HCT116 (cell line): ENCODE data around the gene RTN4RL2. TPM values are rescaled to one million over a fixed set of nuclear protein-coding genes. Genes with fewer than 3 reads are reported as not detected.

Experiments
- ATAC-seq: fragments of 200-7000 bp; cut with Tn5 transposase; 2 replicates; pipeline ENCODE4 v1.9.1; 2020; ENCODE audit warnings: mild to moderate bottlenecking, moderate library complexity
- BruUV-seq: library from RNA; stranded (reverse); fragments of 400-500 nt; replicated peaks from 2 replicates; lab custom pipeline; 2021; lab: Mats Ljungman, UMichigan
- CTCF ChIA-PET: fragments of 300-600 bp; sonication (Branson Sonifier 250); formaldehyde crosslinking; loops from one replicate; lab custom pipeline; 2021; ENCODE audit warnings: antibody characterized with exemption; lab: Charles Lee
- POLR2A ChIA-PET: fragments of 300-600, 350-600 bp; sonication (Branson Sonifier 250); formaldehyde crosslinking; loops from one replicate; lab custom pipeline; 2021; ENCODE audit warnings: antibody characterized with exemption; lab: Charles Lee
- RAD21 ChIA-PET, 2 experiments: fragments of 300-600 bp; sonication (Branson Sonifier 250); formaldehyde crosslinking; loops; one replicate each; lab custom pipeline; 2023; ENCODE audit warnings: low total read pairs in 2 of 2; ENCODE audit not compliant: uncharacterized antibody in 2 of 2, unreplicated experiment in 2 of 2, low non-redundant PET in 1 of 2; lab: Charles Lee
- DNase-seq: peaks from one replicate; pipeline ENCODE4 v3.0.0-alpha.2; 2010; ENCODE audit warnings: low read depth, low spot score
- H2AFZ ChIP-seq: fragments of 200-600 bp; shearing (Covaris generic), sonication (generic); 2 replicates; pipeline ENCODE4 v1.6.1; 2017; ENCODE audit warnings: low read depth, mixed run types, mixed read lengths, antibody characterized with exemption, low read length; ENCODE audit not compliant: poor library complexity, severe bottlenecking
- H3K27ac ChIP-seq: 2 replicates; pipeline ENCODE4 v1.5.1; 2012; ENCODE audit warnings: low read depth, low read length
- H3K27me3 ChIP-seq: fragments of 200-600 bp; sonication (generic); 2 replicates; pipeline ENCODE4 v1.6.1; 2016; ENCODE audit warnings: mixed run types, low read length, mixed read lengths; ENCODE audit not compliant: insufficient read depth
- H3K36me3 ChIP-seq, 2 experiments: fragments of 200-500 bp in 1 of 2; fragments of 200-600 bp in 1 of 2; sonication (Bioruptor generic) in 1 of 2; sonication (generic) in 1 of 2; 2 replicates each; pipeline versions ENCODE4 v1.5.1 to v1.6.1; 2014 to 2016; ENCODE audit warnings: low read length in 2 of 2, inconsistent platforms in 1 of 2, mixed read lengths in 1 of 2, mixed run types in 1 of 2; ENCODE audit not compliant: insufficient read depth in 2 of 2, control insufficient read depth in 1 of 2
- H3K4me1 ChIP-seq, 2 experiments: fragments of 200-600 bp in 1 of 2; sonication (generic) in 1 of 2; 2 replicates each; pipeline versions ENCODE4 v1.5.1 to v1.6.1; 2012 to 2017; ENCODE audit warnings: low read length in 2 of 2, inconsistent platforms in 1 of 2, mild to moderate bottlenecking in 1 of 2, mixed read lengths in 1 of 2, mixed run types in 1 of 2, moderate library complexity in 1 of 2; ENCODE audit not compliant: insufficient read depth in 2 of 2, control insufficient read depth in 1 of 2
- H3K4me2 ChIP-seq: fragments of 200-600 bp; sonication (generic); 2 replicates; pipeline ENCODE4 v1.6.1; 2017; ENCODE audit warnings: mixed run types, low read length, mixed read lengths
- H3K4me3 ChIP-seq, 2 experiments: fragments of 200-600 bp in 1 of 2; sonication (generic) in 1 of 2; replicated peaks in 1 of 2; 2 replicates each; pipeline ENCODE4 v1.5.1; 2011 to 2016; ENCODE audit warnings: low read length in 2 of 2, control low read depth in 1 of 2, low read depth in 1 of 2, mild to moderate bottlenecking in 1 of 2, mixed read lengths in 1 of 2, mixed run types in 1 of 2
- H3K79me2 ChIP-seq: fragments of 200-600 bp; sonication (generic); 2 replicates; pipeline ENCODE4 v1.6.1; 2017; ENCODE audit warnings: mild to moderate bottlenecking, mixed run types, low read length, moderate library complexity, mixed read lengths; ENCODE audit not compliant: insufficient read depth
- H3K9ac ChIP-seq: fragments of 200-600 bp; sonication (generic); 2 replicates; pipeline ENCODE4 v1.6.1; 2016; ENCODE audit warnings: low read length, mixed read lengths
- H3K9me2 ChIP-seq: fragments of 200-600 bp; sonication (generic), shearing (Covaris generic); 2 replicates; pipeline ENCODE4 v1.6.1; 2017; ENCODE audit warnings: mixed run types, mild to moderate bottlenecking, moderate library complexity; ENCODE audit not compliant: insufficient read depth
- H3K9me3 ChIP-seq, 2 experiments: fragments of 200-500 bp in 1 of 2; fragments of 200-600 bp in 1 of 2; sonication (Bioruptor generic) in 1 of 2; sonication (generic) in 1 of 2; 2 replicates each; pipeline ENCODE4 v1.6.1; 2014 to 2017; ENCODE audit warnings: low read length in 2 of 2, mixed read lengths in 2 of 2, inconsistent platforms in 1 of 2, low read depth in 1 of 2, mild to moderate bottlenecking in 1 of 2, mixed run types in 1 of 2, moderate library complexity in 1 of 2; ENCODE audit not compliant: control insufficient read depth in 1 of 2, insufficient read depth in 1 of 2
- H4K20me1 ChIP-seq: fragments of 200-600 bp; sonication (generic), shearing (Covaris generic); 2 replicates; pipeline ENCODE4 v1.6.1; 2017; ENCODE audit warnings: mixed run types, mild to moderate bottlenecking, moderate library complexity; ENCODE audit not compliant: insufficient read depth
- CBX3 ChIP-seq: IDR thresholded peaks from 2 replicates; pipeline ENCODE4 v1.6.1; 2012; ENCODE audit warnings: low read depth
- CEBPB ChIP-seq: IDR thresholded peaks from 2 replicates; pipeline ENCODE4 v1.6.1; 2012; ENCODE audit warnings: low read depth
- EGR1 ChIP-seq: IDR thresholded peaks from 2 replicates; pipeline ENCODE4 v1.6.1; 2012; ENCODE audit warnings: low read depth
- EZH2 ChIP-seq: fragments of 200-600 bp; sonication (generic); IDR thresholded peaks from 2 replicates; pipeline ENCODE4 v1.6.1; 2017; ENCODE audit warnings: antibody characterized with exemption, mixed run types
- FOSL1 ChIP-seq: IDR thresholded peaks from 2 replicates; pipeline ENCODE4 v1.6.1; 2012; ENCODE audit warnings: low read depth
- POLR2A ChIP-seq: IDR thresholded peaks from 2 replicates; pipeline ENCODE4 v1.7.0; 2011; ENCODE audit warnings: borderline replicate concordance; ENCODE audit not compliant: insufficient read depth, insufficient read length; ENCODE audit errors: extremely low read depth
- POLR2AphosphoS5 ChIP-seq: IDR thresholded peaks from 2 replicates; pipeline ENCODE4 v1.6.1; 2011; ENCODE audit warnings: mild to moderate bottlenecking, low read depth, low read length, moderate library complexity
- RAD21 ChIP-seq: IDR thresholded peaks from 2 replicates; pipeline ENCODE4 v1.6.1; 2012; ENCODE audit warnings: low read depth, mild to moderate bottlenecking
- SP1 ChIP-seq: IDR thresholded peaks from 2 replicates; pipeline ENCODE4 v1.6.1; 2012; ENCODE audit warnings: low read depth
- YY1 ChIP-seq: IDR thresholded peaks from 2 replicates; pipeline ENCODE4 v1.6.1; 2011; ENCODE audit warnings: low read length, low read depth, moderate library complexity, mild to moderate bottlenecking; ENCODE audit not compliant: insufficient replicate concordance; ENCODE audit errors: extremely low read depth
- ZFX ChIP-seq: fragments of 450-650 bp; IDR thresholded peaks from 2 replicates; pipeline ENCODE4 v1.6.1; 2017
- ZNF274 ChIP-seq: fragments of 200-500 bp; sonication (Bioruptor generic); IDR thresholded peaks from 2 replicates; pipeline ENCODE4 v1.6.1; 2014; ENCODE audit warnings: mild to moderate bottlenecking, low read depth, low read length, inconsistent platforms
- intact Hi-C: fragments of 100-400 bp; cut with micrococcal nuclease; formaldehyde crosslinking; loops from 2 replicates; pipeline ENCODE4 v1.10.0; 2022
- total RNA-seq: library from RNA; stranded (reverse); gene quantifications from one replicate; pipeline ENCODE4 v1.2.1, GENCODE V29; 2021; ENCODE audit not compliant: unreplicated experiment
- TF ChIP-seq, protein P1 (sequence below): IDR thresholded peaks from 2 replicates; pipeline ENCODE4 v1.6.1; 2011; ENCODE audit warnings: mild to moderate bottlenecking, low read length, moderate library complexity; ENCODE audit not compliant: insufficient replicate concordance; ENCODE audit errors: extremely low read depth
- TF ChIP-seq, protein P2 (sequence below): IDR thresholded peaks from 2 replicates; pipeline ENCODE4 v1.6.1; 2012; ENCODE audit warnings: low read depth
- TF ChIP-seq, protein P3 (sequence below): IDR thresholded peaks from 2 replicates; pipeline ENCODE4 v1.6.1; 2012
- TF ChIP-seq, protein P4 (sequence below): IDR thresholded peaks from 2 replicates; pipeline ENCODE4 v1.6.1; 2012

The RTN4RL2 gene
- total RNA-seq, 1 experiment from 2014 or later, result 24.0 TPM

- ChIA-PET RAD21 (no interaction called here), CTCF (interaction anchor here (4.7 kb wide), 1 partner anchor 16 kb away, joined by 25 read pairs; no protein-coding TSS in a partner anchor), POLR2A (no interaction called here)
- DNase-seq (no peak), ATAC-seq (no peak)
- no peaks in the 10 kb centered on the region for H3K27me3 ChIP-seq
- no peaks in the 10 kb centered on the region for H3K79me2 ChIP-seq
- TF ChIP-seq CBX3, result no peak
- TF ChIP-seq, protein P1, sequence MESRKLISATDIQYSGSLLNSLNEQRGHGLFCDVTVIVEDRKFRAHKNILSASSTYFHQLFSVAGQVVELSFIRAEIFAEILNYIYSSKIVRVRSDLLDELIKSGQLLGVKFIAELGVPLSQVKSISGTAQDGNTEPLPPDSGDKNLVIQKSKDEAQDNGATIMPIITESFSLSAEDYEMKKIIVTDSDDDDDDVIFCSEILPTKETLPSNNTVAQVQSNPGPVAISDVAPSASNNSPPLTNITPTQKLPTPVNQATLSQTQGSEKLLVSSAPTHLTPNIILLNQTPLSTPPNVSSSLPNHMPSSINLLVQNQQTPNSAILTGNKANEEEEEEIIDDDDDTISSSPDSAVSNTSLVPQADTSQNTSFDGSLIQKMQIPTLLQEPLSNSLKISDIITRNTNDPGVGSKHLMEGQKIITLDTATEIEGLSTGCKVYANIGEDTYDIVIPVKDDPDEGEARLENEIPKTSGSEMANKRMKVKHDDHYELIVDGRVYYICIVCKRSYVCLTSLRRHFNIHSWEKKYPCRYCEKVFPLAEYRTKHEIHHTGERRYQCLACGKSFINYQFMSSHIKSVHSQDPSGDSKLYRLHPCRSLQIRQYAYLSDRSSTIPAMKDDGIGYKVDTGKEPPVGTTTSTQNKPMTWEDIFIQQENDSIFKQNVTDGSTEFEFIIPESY, result no peak
- TF ChIP-seq, protein P2, sequence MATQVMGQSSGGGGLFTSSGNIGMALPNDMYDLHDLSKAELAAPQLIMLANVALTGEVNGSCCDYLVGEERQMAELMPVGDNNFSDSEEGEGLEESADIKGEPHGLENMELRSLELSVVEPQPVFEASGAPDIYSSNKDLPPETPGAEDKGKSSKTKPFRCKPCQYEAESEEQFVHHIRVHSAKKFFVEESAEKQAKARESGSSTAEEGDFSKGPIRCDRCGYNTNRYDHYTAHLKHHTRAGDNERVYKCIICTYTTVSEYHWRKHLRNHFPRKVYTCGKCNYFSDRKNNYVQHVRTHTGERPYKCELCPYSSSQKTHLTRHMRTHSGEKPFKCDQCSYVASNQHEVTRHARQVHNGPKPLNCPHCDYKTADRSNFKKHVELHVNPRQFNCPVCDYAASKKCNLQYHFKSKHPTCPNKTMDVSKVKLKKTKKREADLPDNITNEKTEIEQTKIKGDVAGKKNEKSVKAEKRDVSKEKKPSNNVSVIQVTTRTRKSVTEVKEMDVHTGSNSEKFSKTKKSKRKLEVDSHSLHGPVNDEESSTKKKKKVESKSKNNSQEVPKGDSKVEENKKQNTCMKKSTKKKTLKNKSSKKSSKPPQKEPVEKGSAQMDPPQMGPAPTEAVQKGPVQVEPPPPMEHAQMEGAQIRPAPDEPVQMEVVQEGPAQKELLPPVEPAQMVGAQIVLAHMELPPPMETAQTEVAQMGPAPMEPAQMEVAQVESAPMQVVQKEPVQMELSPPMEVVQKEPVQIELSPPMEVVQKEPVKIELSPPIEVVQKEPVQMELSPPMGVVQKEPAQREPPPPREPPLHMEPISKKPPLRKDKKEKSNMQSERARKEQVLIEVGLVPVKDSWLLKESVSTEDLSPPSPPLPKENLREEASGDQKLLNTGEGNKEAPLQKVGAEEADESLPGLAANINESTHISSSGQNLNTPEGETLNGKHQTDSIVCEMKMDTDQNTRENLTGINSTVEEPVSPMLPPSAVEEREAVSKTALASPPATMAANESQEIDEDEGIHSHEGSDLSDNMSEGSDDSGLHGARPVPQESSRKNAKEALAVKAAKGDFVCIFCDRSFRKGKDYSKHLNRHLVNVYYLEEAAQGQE, result no peak
- no peak for TF ChIP-seq POLR2A
- TF ChIP-seq ZFX, result no peak
- TF ChIP-seq SP1, result no peak
- TF ChIP-seq EZH2, result no peak
- TF ChIP-seq YY1, result no peak
- TF ChIP-seq POLR2AphosphoS5, result no peak
- TF ChIP-seq RAD21, result no peak
- TF ChIP-seq, protein P3, sequence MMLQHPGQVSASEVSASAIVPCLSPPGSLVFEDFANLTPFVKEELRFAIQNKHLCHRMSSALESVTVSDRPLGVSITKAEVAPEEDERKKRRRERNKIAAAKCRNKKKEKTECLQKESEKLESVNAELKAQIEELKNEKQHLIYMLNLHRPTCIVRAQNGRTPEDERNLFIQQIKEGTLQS, result no peak
- TF ChIP-seq FOSL1, result no peak
- TF ChIP-seq, protein P4, sequence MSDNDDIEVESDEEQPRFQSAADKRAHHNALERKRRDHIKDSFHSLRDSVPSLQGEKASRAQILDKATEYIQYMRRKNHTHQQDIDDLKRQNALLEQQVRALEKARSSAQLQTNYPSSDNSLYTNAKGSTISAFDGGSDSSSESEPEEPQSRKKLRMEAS, result no peak
- TF ChIP-seq EGR1, result no peak
- TF ChIP-seq CEBPB, result no peak
- TF ChIP-seq ZNF274, result no peak
- H3K27ac ChIP-seq, result no peak overlapping the region
- H3K4me3 ChIP-seq, result no peak overlapping the region
- no peaks in the 10 kb centered on the region for H4K20me1 ChIP-seq
- no peaks in the 10 kb centered on the region for H3K4me1 ChIP-seq
- no TSS peak for BruUV-seq
- no peak overlapping the region for H3K9ac ChIP-seq
- H3K9me2 ChIP-seq, result no peaks in the 10 kb centered on the region
- H3K36me3 ChIP-seq, result no peaks in the 10 kb centered on the region
- H2AFZ ChIP-seq, result no peak overlapping the region
- H3K4me2 ChIP-seq, result no peak overlapping the region
- intact Hi-C loops, result no loop called here
- no peaks in the 10 kb centered on the region for H3K9me3 ChIP-seq
Observed at GRCh38 chr11:57508341-57509170, 48.2 kb downstream of the RTN4RL2 start.
